Type B pancreatic cell (in vitro differentiated cells): Measurements from ENCODE around the gene AK5. TPM values are rescaled to one million over a fixed set of nuclear protein-coding genes. Genes with fewer than 3 reads are reported as not detected.

Experiments
- DNase-seq: peaks from one replicate; pipeline ENCODE4 v3.0.0; 2021; ENCODE audit warnings: mixed read lengths; ENCODE audit not compliant: unreplicated experiment; ENCODE audit errors: extremely low spot score
- H3K27ac Mint-ChIP-seq: 2 replicates; pipeline ENCODE4 v1.8.0; 2021; ENCODE audit warnings: mild to moderate bottlenecking, mixed read lengths
- H3K27me3 Mint-ChIP-seq: 2 replicates; pipeline ENCODE4 v1.8.0; 2021; ENCODE audit warnings: mixed read lengths
- H3K36me3 Mint-ChIP-seq: 2 replicates; pipeline ENCODE4 v1.8.0; 2021; ENCODE audit warnings: mixed read lengths
- H3K4me1 Mint-ChIP-seq: one replicate; pipeline ENCODE4 v1.8.0; 2021; ENCODE audit warnings: mixed read lengths; ENCODE audit not compliant: unreplicated experiment
- H3K4me3 Mint-ChIP-seq: 2 replicates; pipeline ENCODE4 v1.8.0; 2021; ENCODE audit warnings: mild to moderate bottlenecking, mixed read lengths
- H3K9me3 Mint-ChIP-seq: 2 replicates; pipeline ENCODE4 v1.8.0; 2021; ENCODE audit warnings: mixed read lengths
- total RNA-seq: library from RNA; stranded (reverse); gene quantifications from 2 replicates; pipeline ENCODE4 v1.2.1, GENCODE V29; 2021; ENCODE audit warnings: low replicate concordance
- TF ChIP-seq, protein P1 (sequence below): fragments of 200-600 bp; sonication (generic); conservative IDR thresholded peaks from 2 replicates; pipeline ENCODE4 v1.5.0; 2021; ENCODE audit warnings: antibody characterized with exemption, mild to moderate bottlenecking

Gene AK5
- total RNA-seq, 1 donor from 2014 or later: 1.0 TPM

DNA sequence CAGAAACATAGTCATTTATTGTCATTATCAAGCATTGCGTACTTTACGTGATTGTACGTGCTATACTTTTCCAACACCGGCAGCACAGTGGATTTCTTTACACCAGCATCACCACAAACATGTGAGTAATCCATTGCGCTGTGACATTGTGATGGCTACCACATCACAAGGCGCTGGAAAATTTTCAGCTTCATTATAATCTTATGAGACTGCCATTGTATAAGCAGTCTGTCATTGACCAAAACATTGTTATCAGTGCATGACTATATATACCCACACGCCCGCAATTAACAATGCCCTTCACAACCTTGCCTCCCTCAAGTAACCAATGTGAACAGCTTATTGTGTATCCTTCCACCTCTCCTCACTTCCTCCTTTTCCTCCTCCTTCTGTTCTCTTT, 263.0 kb downstream of the AK5 start:
- TF ChIP-seq, protein P1, sequence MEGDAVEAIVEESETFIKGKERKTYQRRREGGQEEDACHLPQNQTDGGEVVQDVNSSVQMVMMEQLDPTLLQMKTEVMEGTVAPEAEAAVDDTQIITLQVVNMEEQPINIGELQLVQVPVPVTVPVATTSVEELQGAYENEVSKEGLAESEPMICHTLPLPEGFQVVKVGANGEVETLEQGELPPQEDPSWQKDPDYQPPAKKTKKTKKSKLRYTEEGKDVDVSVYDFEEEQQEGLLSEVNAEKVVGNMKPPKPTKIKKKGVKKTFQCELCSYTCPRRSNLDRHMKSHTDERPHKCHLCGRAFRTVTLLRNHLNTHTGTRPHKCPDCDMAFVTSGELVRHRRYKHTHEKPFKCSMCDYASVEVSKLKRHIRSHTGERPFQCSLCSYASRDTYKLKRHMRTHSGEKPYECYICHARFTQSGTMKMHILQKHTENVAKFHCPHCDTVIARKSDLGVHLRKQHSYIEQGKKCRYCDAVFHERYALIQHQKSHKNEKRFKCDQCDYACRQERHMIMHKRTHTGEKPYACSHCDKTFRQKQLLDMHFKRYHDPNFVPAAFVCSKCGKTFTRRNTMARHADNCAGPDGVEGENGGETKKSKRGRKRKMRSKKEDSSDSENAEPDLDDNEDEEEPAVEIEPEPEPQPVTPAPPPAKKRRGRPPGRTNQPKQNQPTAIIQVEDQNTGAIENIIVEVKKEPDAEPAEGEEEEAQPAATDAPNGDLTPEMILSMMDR: no peak
- Mint-ChIP-seq H3K36me3 (no peaks in the 10 kb centered on the region), H3K9me3 (no peaks in the 10 kb centered on the region), H3K27me3 (no peaks in the 10 kb centered on the region), H3K4me3 (no peak overlapping the region), H3K4me1 (peaks cover 10% of the 10 kb centered on the region), H3K27ac (no peak overlapping the region)
- DNase-seq: no peak

DNA sequence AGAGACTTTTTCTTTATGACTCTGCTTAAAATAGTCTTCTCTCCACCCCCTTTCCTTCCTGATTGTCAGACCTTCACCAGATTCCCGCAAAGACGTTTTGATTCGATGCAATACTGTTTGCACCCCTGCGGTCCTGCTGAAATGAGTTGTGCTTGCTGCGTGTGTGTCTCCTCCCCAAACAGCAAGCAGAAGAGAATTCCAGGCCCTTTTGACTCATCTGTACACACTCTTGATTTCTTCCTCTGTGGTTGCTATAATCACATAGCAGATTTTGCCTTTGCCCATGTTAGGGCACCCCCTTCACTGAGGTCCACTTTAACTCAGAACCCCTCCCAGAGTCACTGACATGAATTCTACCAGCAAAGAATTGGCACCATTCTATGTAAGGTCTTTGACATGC, 264.2 kb downstream of the AK5 start:
- TF ChIP-seq, protein P1: no peak
- Mint-ChIP-seq H3K27ac (no peak overlapping the region), H3K4me3 (no peak overlapping the region), H3K36me3 (no peaks in the 10 kb centered on the region), H3K27me3 (no peaks in the 10 kb centered on the region), H3K4me1 (peaks cover 6% of the 10 kb centered on the region), H3K9me3 (no peaks in the 10 kb centered on the region)
- no peak for DNase-seq

DNA sequence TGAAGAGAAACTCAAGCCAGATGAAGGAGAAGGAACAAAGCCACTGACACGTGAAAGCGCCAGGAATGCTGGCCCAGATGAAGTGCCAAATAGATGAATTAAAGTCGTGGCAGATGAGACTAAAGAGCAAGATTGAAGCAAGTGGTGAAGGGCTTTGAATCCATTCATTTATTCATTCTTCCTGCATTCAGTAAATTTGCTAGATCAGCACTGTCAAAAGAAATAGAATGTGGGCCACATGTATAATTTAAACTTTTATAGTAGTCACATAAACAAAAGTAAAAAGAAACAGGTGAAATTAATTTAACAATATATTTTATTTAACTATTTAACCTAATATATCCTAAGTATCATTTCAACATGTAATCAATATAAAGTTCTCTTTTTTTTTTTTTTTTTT, 265.1 kb downstream of the AK5 start:
- Mint-ChIP-seq H3K4me3 (no peak overlapping the region), H3K27ac (no peak overlapping the region), H3K27me3 (no peaks in the 10 kb centered on the region), H3K4me1 (peaks cover 6% of the 10 kb centered on the region), H3K9me3 (no peaks in the 10 kb centered on the region), H3K36me3 (no peaks in the 10 kb centered on the region)
- no peak for DNase-seq
- TF ChIP-seq, protein P1: no peak

DNA sequence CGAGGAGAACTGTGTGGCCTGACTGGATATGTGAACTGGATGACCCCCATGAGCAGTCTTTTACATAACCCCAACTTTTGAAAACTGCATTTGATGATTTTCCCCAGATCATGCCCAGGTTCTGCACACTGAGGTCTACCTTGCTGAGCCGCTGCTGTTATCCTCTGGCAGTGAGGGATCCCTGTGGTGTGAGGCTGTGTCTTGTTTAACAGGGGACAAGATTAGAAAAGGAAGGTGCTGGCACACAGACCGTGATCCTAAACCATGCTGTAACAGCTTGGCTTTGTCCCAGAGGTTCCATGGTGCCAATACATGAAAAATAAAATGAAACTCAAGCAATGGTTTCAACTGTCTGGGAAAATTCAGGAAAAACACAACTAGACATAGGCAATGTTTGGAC, 266.5 kb downstream of the AK5 start:
- H3K4me3 Mint-ChIP-seq: no peak overlapping the region
- no peak for DNase-seq
- H3K36me3 Mint-ChIP-seq: no peaks in the 10 kb centered on the region
- H3K27ac Mint-ChIP-seq: no peak overlapping the region
- TF ChIP-seq, protein P1: no peak
- H3K27me3 Mint-ChIP-seq: no peaks in the 10 kb centered on the region
- H3K9me3 Mint-ChIP-seq: no peaks in the 10 kb centered on the region
- peaks cover 6% of the 10 kb centered on the region for H3K4me1 Mint-ChIP-seq

DNA sequence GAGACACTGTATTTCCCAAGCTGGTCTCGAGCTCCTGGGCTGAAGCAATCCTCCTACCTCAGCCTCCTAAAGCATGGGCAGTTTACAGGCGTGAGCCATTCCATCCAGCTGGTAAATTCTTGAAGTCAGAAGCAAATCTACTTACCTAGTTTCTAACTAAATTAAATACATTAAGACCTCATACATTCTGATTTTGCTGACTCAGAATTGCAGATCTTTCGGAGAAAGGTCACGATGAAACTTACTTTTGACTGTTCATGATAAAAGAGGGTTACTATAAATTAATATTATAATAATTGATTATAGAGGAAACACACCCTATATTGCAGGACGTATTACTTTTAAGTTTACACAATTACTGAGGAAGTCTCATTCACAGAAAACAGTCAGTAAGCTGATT, 268.3 kb downstream of the AK5 start:
- TF ChIP-seq, protein P1: no peak
- Mint-ChIP-seq H3K27ac (no peak overlapping the region), H3K4me1 (peaks cover 6% of the 10 kb centered on the region)

DNA sequence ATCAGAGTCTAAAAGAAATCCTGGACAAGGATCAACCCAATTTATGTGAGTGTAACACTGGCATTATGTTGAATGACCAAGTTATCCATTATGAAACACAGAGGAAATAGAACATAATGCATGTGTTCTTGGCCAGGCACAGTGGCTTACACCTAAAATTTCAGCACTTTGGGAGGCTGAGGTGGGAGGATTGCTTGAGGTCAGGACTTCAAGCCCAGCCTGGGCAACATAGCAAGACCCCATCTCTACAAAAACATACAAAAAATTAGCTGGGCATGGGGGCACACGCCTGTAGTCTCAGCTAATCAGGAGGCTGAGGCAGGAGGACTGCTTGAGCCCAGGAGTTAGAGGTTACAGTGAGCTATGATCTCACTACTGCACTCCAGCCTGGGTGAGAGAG, 270.8 kb downstream of the AK5 start:
- no peaks in the 10 kb centered on the region for H3K4me1 Mint-ChIP-seq
- H3K27me3 Mint-ChIP-seq: no peaks in the 10 kb centered on the region
- H3K36me3 Mint-ChIP-seq: no peaks in the 10 kb centered on the region
- no peak overlapping the region for H3K27ac Mint-ChIP-seq
- TF ChIP-seq, protein P1: no peak
- no peak overlapping the region for H3K4me3 Mint-ChIP-seq
- DNase-seq: no peak
- H3K9me3 Mint-ChIP-seq: no peaks in the 10 kb centered on the region

More for the DNA sequence above, 268.3 kb downstream of the AK5 start:
- DNase-seq: no peak
- no peaks in the 10 kb centered on the region for H3K36me3 Mint-ChIP-seq
- no peaks in the 10 kb centered on the region for H3K9me3 Mint-ChIP-seq
- H3K27me3 Mint-ChIP-seq: no peaks in the 10 kb centered on the region
- H3K4me3 Mint-ChIP-seq: no peak overlapping the region
